Tibial nerve (tissue), 4 donors: Measurements from ENCODE around the gene FAM135A.

Experiments
- EP300 ChIP-seq, 2 donors: sonication (generic); formaldehyde crosslinking; IDR thresholded peaks; one replicate each; pipeline ENCODE4 v1.6.1; 2017; ENCODE audit warnings: antibody characterized with exemption in 2 of 2, mild to moderate bottlenecking in 1 of 2
- POLR2A ChIP-seq, 2 donors: fragments of 450-650 bp; IDR thresholded peaks; one replicate each; pipeline ENCODE4 v1.6.1; 2017; ENCODE audit warnings: antibody characterized with exemption in 2 of 2, mild to moderate bottlenecking in 2 of 2, moderate library complexity in 2 of 2
- TF ChIP-seq, protein P1 (sequence below), 5 experiments: fragments of 200-600 bp in 3 of 5; fragments of 450-650 bp in 2 of 5; sonication (generic) in 3 of 5; IDR thresholded peaks; one replicate each; pipeline ENCODE4 v1.5.1; 2016 to 2019; ENCODE audit warnings: antibody characterized with exemption in 5 of 5, mild to moderate bottlenecking in 3 of 5, moderate library complexity in 2 of 5

DNA sequence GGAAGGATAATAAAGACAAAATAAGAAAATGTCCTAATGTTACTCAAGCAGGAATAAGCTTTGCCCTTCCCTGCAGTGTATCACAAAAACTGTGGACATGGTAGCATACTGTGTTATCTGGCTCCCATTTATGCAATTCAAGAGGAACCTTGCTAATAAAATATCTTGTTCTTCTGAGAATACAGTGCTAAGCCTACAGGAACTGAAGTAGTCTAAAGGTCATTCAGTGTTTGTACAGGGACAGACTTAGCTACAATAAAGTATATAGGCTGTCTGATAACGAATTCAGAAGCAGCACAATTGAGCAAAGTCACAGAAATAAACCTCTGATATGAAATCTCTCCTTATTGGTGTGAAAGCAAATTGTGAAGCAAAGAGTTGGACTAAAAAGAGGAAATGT, 93.9 kb downstream of the FAM135A start:
- TF ChIP-seq, protein P1, sequence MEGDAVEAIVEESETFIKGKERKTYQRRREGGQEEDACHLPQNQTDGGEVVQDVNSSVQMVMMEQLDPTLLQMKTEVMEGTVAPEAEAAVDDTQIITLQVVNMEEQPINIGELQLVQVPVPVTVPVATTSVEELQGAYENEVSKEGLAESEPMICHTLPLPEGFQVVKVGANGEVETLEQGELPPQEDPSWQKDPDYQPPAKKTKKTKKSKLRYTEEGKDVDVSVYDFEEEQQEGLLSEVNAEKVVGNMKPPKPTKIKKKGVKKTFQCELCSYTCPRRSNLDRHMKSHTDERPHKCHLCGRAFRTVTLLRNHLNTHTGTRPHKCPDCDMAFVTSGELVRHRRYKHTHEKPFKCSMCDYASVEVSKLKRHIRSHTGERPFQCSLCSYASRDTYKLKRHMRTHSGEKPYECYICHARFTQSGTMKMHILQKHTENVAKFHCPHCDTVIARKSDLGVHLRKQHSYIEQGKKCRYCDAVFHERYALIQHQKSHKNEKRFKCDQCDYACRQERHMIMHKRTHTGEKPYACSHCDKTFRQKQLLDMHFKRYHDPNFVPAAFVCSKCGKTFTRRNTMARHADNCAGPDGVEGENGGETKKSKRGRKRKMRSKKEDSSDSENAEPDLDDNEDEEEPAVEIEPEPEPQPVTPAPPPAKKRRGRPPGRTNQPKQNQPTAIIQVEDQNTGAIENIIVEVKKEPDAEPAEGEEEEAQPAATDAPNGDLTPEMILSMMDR (IDR thresholded peaks at IDR 0.05), result no peak
- TF ChIP-seq POLR2A (IDR thresholded peaks at IDR 0.05) (no peak), EP300 (IDR thresholded peaks at IDR 0.05) (no peak)
